GM18499 (cell line): Measurements from ENCODE around the gene MICAL1.

Experiments
- ATAC-seq: cut with Tn5 transposase; IDR thresholded peaks from one replicate; pipeline ENCODE4 v1.9.1; 2021; ENCODE audit warnings: moderate number of reproducible peaks; ENCODE audit not compliant: insufficient read depth, unreplicated experiment

Gene MICAL1

GRCh38 chr6:109440331-109441068 lies 15.1 kb downstream of the MICAL1 start, which contains the start of the genes PPIL6 and SMPD2:
TSS of gene PPIL6 (minus strand) at chr6:109440628. CDS start at chr6:109440590, 38 bp downstream.
TSS of gene SMPD2 (plus strand) at chr6:109440724. CDS start at chr6:109441122, 398 bp downstream.
- ATAC-seq = peak; percentile 47

DNA sequence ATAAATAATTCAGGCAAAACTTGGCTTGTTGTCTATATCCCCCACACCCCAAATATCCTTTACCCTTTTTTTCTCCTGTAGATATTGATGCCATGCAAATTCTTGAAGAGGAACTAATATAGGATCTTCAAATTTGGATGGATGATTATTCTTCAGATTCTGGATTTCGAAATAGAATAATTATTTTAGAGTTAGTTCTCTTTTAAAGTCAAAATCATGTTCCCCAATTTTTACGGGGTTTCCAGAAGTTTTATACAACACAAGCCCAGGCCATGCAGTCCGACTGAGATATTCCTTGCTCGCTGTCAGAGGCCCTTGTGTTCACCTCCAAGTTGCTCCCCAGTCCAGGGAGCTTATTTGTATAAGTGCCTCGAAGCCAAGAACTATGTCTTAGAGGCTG lies 19.5 kb downstream of the MICAL1 start:
- no peak for ATAC-seq

- ATAC-seq = no peak
These were observed 21.1 kb downstream of the MICAL1 start for GRCh38 chr6:109434456-109434855.

DNA sequence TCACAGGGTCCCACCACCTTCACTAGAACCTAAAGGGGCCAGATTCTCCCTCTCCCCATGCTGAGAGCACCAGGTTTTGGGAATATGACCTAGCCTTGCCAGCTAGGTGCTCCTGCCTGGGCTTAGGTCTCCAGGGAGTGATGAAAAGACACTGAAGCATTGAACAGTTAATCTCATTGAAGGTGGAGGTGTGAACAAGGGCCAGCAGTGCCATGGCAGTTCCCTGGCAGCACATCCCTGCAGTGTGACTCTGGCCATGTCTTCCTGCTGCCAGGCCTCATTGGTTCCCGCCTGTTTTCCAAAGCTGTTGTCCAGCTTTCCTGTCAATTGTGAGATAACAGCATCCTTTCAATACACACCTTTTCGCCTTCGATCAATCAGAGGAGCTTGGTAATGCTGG lies 26.1 kb downstream of the MICAL1 start:
- no peak for ATAC-seq

DNA sequence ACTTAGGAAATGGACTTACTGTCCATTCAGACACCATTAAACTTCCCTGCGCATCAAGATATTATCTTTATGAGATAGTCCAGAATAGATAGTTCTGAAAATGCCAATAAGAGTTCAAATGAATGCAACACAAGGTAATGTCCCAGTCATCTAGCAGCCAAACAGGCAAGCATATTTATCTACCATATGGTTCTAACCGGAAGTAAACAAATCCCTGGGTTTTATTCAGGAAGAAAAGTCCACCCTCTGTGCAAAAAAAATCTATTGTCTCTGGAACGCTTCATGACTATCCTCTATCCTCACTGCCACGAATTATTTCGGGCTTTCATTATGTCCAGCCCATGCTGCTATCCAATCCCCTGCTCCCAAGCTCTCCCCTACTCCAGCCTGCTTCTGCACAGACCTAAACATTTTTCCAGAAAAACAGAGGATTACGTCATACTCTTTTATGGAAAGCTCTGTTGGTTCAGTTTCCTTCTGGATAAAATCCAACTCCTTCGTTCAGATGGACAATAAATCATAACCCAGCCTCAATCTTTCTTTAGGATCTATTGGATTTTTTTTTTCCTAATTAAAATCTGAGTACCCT lies 26.6 kb downstream of the MICAL1 start:
- ATAC-seq = no peak

DNA sequence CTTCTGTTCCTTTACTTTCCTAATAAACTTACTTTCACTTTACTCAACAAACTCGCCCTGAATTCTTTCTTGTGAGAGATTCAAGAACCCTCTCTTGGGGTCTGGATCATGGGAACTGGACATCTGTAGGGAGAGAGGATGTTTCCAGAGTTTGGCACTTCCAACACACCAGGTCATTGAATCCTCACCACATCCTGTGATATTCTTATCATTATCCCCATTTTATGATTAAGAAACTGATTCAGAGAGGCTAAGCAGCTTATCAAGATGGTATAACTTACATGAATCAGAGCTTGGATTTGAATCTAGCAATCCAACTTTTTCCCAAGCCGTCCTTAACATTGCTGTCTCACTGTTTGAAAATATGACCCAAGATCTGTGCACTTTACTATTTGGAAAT lies 30.6 kb downstream of the MICAL1 start:
- no peak for ATAC-seq

- no peak for ATAC-seq
These were observed 34.4 kb downstream of the MICAL1 start for GRCh38 chr6:109421184-109421583.

DNA sequence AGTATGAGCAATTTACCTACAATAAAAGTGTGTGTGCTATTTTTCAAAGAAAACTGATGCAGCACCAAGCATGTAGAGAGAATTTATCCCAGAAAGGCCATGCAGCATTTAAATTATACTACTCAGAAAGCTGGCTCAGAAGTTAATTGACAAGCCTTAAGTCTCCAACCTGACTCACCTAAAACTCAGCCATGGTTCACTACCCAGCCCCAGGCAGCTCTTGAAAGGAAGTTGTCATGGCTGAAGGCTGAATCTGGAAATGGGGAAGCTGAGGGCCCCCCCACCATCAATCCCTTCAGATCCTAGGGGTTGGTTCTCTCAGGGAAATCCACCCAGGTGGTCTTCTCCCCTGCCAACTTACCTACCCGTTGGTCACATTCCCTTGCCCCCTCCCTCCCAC lies 34.8 kb downstream of the MICAL1 start:
- no peak for ATAC-seq

- no peak for ATAC-seq
These were observed 37.9 kb downstream of the MICAL1 start for GRCh38 chr6:109417646-109418045.

- no peak for ATAC-seq
These were observed 44.5 kb downstream of the MICAL1 start for GRCh38 chr6:109411034-109411433.

- ATAC-seq = no peak
These were observed 49.4 kb downstream of the MICAL1 start for GRCh38 chr6:109406196-109406595.

DNA sequence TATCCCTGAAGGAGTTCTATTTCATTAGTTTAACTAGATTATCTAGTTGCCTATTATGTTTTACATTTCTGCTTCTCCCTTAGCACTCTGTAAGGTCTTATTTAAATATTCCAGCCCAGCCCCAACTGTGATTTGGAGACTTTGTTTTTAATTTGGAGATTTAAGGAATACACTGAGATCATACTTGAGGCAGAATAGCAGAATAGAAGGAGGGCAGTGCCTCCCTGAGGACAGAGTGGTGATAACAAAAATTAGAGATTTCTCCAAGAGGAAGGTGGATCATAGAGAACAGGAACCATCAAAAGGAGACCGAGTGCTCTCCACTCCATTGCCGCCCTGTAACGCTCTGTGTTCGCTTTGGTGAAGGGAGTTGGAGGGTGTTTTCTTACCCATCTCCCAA lies 58.6 kb downstream of the MICAL1 start:
- no peak for ATAC-seq

- ATAC-seq = no peak
These were observed 59.4 kb downstream of the MICAL1 start for GRCh38 chr6:109396046-109396718.
